Natural killer cell (primary cell): ENCODE results near the gene RASGRF1. TPM values are rescaled to one million over a fixed set of nuclear protein-coding genes. Genes with fewer than 3 reads are reported as not detected.

Experiments used
- ATAC-seq, 3 donors: fragments of 150-1000 bp in 2 of 3; fragments of 200-7000 bp in 1 of 3; cut with Tn5 transposase; 1 replicate in 1 of 3; 2 replicates in 2 of 3; pipeline ENCODE4 v1.10.0; 2021; ENCODE audit warnings: mild to moderate bottlenecking in 2 of 3, moderate library complexity in 2 of 3
- DNase-seq, 2 donors: peaks; one replicate each; pipeline versions ENCODE4 v3.0.0 to v3.0.0-alpha.2; 2013 to 2021; ENCODE audit warnings: mixed read lengths in 1 of 2
- H3K27ac ChIP-seq: one replicate; pipeline ENCODE4 v1.5.1; 2013; ENCODE audit warnings: mild to moderate bottlenecking, low read length
- H3K27me3 ChIP-seq: one replicate; pipeline ENCODE4 v1.6.1; 2013; ENCODE audit warnings: low read length; ENCODE audit not compliant: control insufficient read depth, insufficient read depth
- H3K36me3 ChIP-seq: one replicate; pipeline ENCODE4 v1.6.1; 2013; ENCODE audit warnings: low read length; ENCODE audit not compliant: control insufficient read depth, insufficient read depth
- H3K4me1 ChIP-seq: one replicate; pipeline ENCODE4 v1.6.1; 2013; ENCODE audit warnings: low read length; ENCODE audit not compliant: control insufficient read depth, insufficient read depth
- H3K4me3 ChIP-seq: one replicate; pipeline ENCODE4 v1.5.1; 2013; ENCODE audit warnings: low read length
- H3K9me3 ChIP-seq: one replicate; pipeline ENCODE4 v1.6.1; 2013; ENCODE audit warnings: low read length; ENCODE audit not compliant: control insufficient read depth, insufficient read depth
- H3K27ac Mint-ChIP-seq, 2 donors: one replicate each; pipeline ENCODE4 v1.8.0; 2022; ENCODE audit warnings: mild to moderate bottlenecking in 2 of 2, mixed read lengths in 2 of 2, moderate library complexity in 1 of 2
- H3K27me3 Mint-ChIP-seq, 2 donors: one replicate each; pipeline ENCODE4 v1.8.0; 2022; ENCODE audit warnings: low read depth in 2 of 2, mixed read lengths in 2 of 2
- H3K36me3 Mint-ChIP-seq: one replicate; pipeline ENCODE4 v1.8.0; 2022; ENCODE audit warnings: mixed read lengths
- H3K4me1 Mint-ChIP-seq, 2 donors: one replicate each; pipeline ENCODE4 v1.8.0; 2022; ENCODE audit warnings: mixed read lengths in 2 of 2
- H3K4me3 Mint-ChIP-seq: one replicate; pipeline ENCODE4 v1.8.0; 2022; ENCODE audit warnings: mild to moderate bottlenecking, moderate library complexity, mixed read lengths
- H3K9me3 Mint-ChIP-seq, 2 donors: one replicate each; pipeline ENCODE4 v1.8.0; 2022; ENCODE audit warnings: mixed read lengths in 2 of 2
- WGBS: methylation state at CpG from one replicate; pipeline ENCODE4 v1.1.7; 2013; ENCODE audit warnings: missing lambda C conversion rate; ENCODE audit not compliant: insufficient coverage; 5-methylcytosine and 5-hydroxymethylcytosine counted together
- intact Hi-C: fragments of 100-400 bp; cut with micrococcal nuclease; formaldehyde crosslinking; loops from one replicate; pipeline ENCODE4 v1.14.2; 2022
- total RNA-seq, 4 donors: library from RNA; stranded (reverse); fragments of 120-200 nt in 1 of 4; gene quantifications; one replicate each; pipeline versions ENCODE4 v1.2.3 to v1.2.4, GENCODE V29; 2013 to 2022
- TF ChIP-seq, protein P1 (sequence below): fragments of 200-600 bp; IDR thresholded peaks from one replicate; pipeline ENCODE4 v1.8.0; 2022; ENCODE audit warnings: antibody characterized with exemption

RASGRF1 gene
- total RNA-seq, 3 donors from 2014 or later (not counting 1 experiment from before 2014, with no cell fraction given) = not detected

DNA sequence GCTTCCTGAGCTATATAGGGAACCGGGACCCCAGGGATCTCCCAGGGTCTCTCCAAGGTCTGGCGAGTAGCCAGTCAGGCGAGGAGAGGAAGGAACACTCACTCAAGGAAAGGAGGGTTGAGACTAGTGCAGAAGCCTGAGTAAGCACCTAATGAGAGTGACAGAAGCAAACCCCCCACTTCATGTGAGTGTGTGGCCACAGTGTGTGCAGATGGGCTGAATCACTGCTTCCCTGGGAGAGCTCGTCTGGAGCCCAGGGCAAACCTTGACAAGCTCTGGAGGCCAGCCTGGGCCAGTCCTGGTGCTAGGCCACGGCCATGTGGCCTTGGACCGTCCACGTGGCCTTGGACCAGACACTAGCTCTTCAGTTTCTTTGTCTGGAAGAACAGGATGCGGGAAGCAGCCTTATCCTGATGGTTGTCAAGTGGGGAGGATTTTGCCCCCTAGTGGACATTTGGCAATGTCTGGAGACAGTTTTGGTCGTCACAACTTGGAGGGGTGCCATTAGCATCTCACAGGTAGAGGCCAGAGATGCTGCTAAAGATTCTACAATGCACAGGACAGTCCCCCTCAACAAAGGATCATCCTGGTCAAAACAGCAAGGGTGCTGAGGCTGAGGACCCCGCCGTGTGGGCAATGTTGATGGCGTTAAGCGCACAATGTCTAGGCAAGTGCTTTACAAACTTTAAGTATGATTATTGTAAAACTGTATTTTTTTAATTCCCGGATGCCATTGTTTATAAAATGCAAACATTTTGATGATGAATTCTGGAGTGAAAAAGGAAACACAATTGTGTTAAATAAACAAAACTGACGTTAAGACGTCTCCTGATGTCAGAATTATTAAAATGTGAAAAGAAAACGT, 110.9 kb downstream of the RASGRF1 start:
- DNase-seq = peak in 1 of 2 donors; percentile 67
- no peaks in the 10 kb centered on the region for H3K9me3 Mint-ChIP-seq
- H3K4me3 Mint-ChIP-seq = no peak overlapping the region
- intact Hi-C loops = no loop called here
- no peak overlapping the region for H3K27ac Mint-ChIP-seq
- H3K36me3 ChIP-seq = no peaks in the 10 kb centered on the region
- TF ChIP-seq, protein P1, sequence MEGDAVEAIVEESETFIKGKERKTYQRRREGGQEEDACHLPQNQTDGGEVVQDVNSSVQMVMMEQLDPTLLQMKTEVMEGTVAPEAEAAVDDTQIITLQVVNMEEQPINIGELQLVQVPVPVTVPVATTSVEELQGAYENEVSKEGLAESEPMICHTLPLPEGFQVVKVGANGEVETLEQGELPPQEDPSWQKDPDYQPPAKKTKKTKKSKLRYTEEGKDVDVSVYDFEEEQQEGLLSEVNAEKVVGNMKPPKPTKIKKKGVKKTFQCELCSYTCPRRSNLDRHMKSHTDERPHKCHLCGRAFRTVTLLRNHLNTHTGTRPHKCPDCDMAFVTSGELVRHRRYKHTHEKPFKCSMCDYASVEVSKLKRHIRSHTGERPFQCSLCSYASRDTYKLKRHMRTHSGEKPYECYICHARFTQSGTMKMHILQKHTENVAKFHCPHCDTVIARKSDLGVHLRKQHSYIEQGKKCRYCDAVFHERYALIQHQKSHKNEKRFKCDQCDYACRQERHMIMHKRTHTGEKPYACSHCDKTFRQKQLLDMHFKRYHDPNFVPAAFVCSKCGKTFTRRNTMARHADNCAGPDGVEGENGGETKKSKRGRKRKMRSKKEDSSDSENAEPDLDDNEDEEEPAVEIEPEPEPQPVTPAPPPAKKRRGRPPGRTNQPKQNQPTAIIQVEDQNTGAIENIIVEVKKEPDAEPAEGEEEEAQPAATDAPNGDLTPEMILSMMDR = peak; percentile 35
- 77% methylated on average over 17 of the region's 17 CpGs for WGBS
- ATAC-seq = no peak
- no peaks in the 10 kb centered on the region for H3K27me3 ChIP-seq
- no peaks in the 10 kb centered on the region for H3K9me3 ChIP-seq
- H3K4me1 Mint-ChIP-seq = no peaks in the 10 kb centered on the region
- H3K27me3 Mint-ChIP-seq = peaks cover 0 to 8% of the 10 kb centered on the region in 2 donors
- no peak overlapping the region for H3K4me3 ChIP-seq
- H3K4me1 ChIP-seq = peaks cover 18% of the 10 kb centered on the region
- H3K27ac ChIP-seq = no peak overlapping the region
- H3K36me3 Mint-ChIP-seq = no peaks in the 10 kb centered on the region

DNA sequence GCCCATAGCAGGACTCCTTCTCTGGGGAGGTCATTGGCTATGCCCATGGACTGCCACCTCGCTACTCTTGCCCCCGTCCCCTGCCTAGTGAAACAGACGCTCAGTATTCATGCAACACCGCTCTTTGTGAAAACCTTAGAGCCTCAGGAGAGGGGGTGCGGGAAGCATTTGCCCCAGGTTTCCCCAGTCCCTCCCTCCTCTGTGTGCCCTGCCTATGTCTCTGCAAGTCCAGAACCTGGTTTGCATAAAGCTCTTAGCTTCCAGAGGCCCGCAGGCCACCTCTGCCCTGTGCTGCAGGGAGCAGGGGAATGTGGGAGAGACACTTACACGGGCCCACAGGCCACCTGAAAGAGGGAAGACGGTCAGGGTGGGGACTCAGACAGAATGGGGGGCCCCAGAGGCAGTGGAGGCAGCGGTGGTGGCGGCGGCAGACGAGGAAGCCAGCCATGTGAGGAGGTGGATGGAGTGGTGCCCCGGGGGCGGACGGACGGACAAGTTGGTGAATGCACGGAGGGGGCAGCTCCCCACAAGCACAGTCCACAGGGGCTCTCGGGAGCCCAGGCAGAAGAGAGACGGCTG, 111.9 kb downstream of the RASGRF1 start:
- no peaks in the 10 kb centered on the region for H3K36me3 ChIP-seq
- H3K4me1 Mint-ChIP-seq = no peaks in the 10 kb centered on the region
- peaks cover 18% of the 10 kb centered on the region for H3K4me1 ChIP-seq
- H3K27me3 ChIP-seq = no peaks in the 10 kb centered on the region
- DNase-seq = no peak
- no peaks in the 10 kb centered on the region for H3K36me3 Mint-ChIP-seq
- WGBS = 83% methylated on average over 19 of the region's 19 CpGs
- H3K9me3 ChIP-seq = no peaks in the 10 kb centered on the region
- H3K27ac ChIP-seq = no peak overlapping the region
- no peak overlapping the region for H3K4me3 Mint-ChIP-seq
- no peaks in the 10 kb centered on the region for H3K9me3 Mint-ChIP-seq
- TF ChIP-seq, protein P1 = no peak
- intact Hi-C loops = no loop called here
- no peak overlapping the region for H3K27ac Mint-ChIP-seq
- H3K27me3 Mint-ChIP-seq = peaks cover 0 to 7% of the 10 kb centered on the region in 2 donors
- H3K4me3 ChIP-seq = no peak overlapping the region
- ATAC-seq = no peak

DNA sequence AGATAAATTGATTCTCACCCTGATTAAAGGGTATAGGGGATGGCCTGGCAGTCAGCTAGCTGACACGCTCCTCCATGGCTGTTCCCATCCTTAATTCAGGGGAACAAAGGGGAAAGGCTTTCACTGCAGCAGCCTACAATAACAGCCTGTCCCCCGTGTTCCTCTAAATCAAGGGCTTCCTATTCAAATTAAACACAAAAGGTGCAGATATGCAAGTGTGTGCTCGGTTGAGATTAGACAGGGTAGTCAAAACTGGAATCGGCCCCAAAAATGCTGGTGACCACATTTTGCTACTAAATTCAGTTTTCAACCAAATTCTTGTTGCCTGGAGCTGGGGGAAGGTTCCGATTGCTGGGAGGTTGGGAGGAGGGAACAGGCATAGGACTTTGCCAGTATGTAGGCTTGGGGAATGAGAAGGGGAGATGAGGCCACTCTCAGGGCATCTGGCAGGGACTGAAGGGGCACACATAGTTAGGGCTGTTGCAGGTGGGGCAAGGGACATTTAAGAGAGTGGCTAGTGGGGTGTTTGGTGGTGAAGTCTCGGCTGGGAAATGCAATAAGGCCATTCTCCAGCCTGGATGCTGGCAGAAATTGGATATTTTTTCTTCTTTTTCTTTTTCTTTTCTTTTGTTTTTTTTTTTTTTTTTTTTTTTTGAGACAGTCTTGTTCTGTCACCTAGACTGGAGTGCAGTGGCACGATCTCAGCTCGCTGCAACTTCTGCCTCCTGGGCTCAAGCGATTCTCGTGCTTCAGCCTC, 112.8 kb downstream of the RASGRF1 start:
- Histone ChIP-seq H3K4me1 (peaks cover 18% of the 10 kb centered on the region), H3K27me3 (no peaks in the 10 kb centered on the region), H3K27ac (no peak overlapping the region), H3K36me3 (no peaks in the 10 kb centered on the region), H3K9me3 (no peaks in the 10 kb centered on the region), H3K4me3 (no peak overlapping the region)
- H3K9me3 Mint-ChIP-seq = no peaks in the 10 kb centered on the region
- no peak overlapping the region for H3K4me3 Mint-ChIP-seq
- no peaks in the 10 kb centered on the region for H3K4me1 Mint-ChIP-seq
- WGBS = 79% methylated on average over 10 of the region's 10 CpGs
- DNase-seq (no peak), ATAC-seq (no peak)
- no peaks in the 10 kb centered on the region for H3K36me3 Mint-ChIP-seq
- H3K27ac Mint-ChIP-seq = no peak overlapping the region
- TF ChIP-seq, protein P1 = no peak
- intact Hi-C loops = no loop called here
- no peaks in the 10 kb centered on the region for H3K27me3 Mint-ChIP-seq
